HepG2 (cell line): ENCODE measurements around the gene MPI. TPM values are rescaled to one million over a fixed set of nuclear protein-coding genes. Genes with fewer than 3 reads are reported as not detected.

ENCODE experiments used
- AGO1 ChIP-seq: fragments of 200-400 bp; formaldehyde crosslinking; IDR thresholded peaks from 2 replicates; pipeline ENCODE4 v1.6.1; 2017; ENCODE audit warnings: mild to moderate bottlenecking, low read depth, low read length, moderate library complexity; ENCODE audit not compliant: poor library complexity, severe bottlenecking
- AKAP8 ChIP-seq: sonication (generic); formaldehyde crosslinking; IDR thresholded peaks from 2 replicates; pipeline ENCODE4 v1.5.1; 2020; ENCODE audit warnings: mild to moderate bottlenecking, missing genetic modification reagents
- CAMTA2 ChIP-seq: sonication (generic); formaldehyde crosslinking; IDR thresholded peaks from 2 replicates; pipeline ENCODE4 v1.4.0; 2020; ENCODE audit warnings: mild to moderate bottlenecking, missing genetic modification reagents, borderline replicate concordance
- CBFB ChIP-seq: sonication (generic); formaldehyde crosslinking; IDR thresholded peaks from 2 replicates; pipeline ENCODE4 v1.4.0; 2020; ENCODE audit warnings: missing genetic modification reagents
- GATAD1 ChIP-seq: IDR thresholded peaks from 2 replicates; pipeline ENCODE4 v1.6.1; 2016; ENCODE audit warnings: missing genetic modification reagents, missing compliant biosample characterization
- KMT2A ChIP-seq: sonication (generic); formaldehyde crosslinking; IDR thresholded peaks from 2 replicates; pipeline ENCODE4 v1.4.0; 2020; ENCODE audit warnings: missing genetic modification reagents
- MED8 ChIP-seq: sonication (generic); formaldehyde crosslinking; IDR thresholded peaks from 2 replicates; pipeline ENCODE4 v1.8.1; 2023; ENCODE audit warnings: mild to moderate bottlenecking, missing genetic modification reagents; ENCODE audit not compliant: insufficient replicate concordance
- ZFX ChIP-seq: sonication (generic); formaldehyde crosslinking; IDR thresholded peaks from 2 replicates; pipeline ENCODE4 v1.4.0; 2020; ENCODE audit warnings: mild to moderate bottlenecking, low read depth, missing genetic modification reagents, moderate library complexity
- ZNF556 ChIP-seq: sonication (generic); formaldehyde crosslinking; IDR thresholded peaks from 2 replicates; pipeline ENCODE4 v1.4.0; 2020; ENCODE audit warnings: mild to moderate bottlenecking, missing genetic modification reagents, borderline replicate concordance
- ZNF788 ChIP-seq: sonication (generic); formaldehyde crosslinking; IDR thresholded peaks from 2 replicates; pipeline ENCODE4 v1.5.0; 2020; ENCODE audit warnings: mild to moderate bottlenecking, missing genetic modification reagents, borderline replicate concordance
- ZSCAN20 ChIP-seq: sonication (generic); formaldehyde crosslinking; IDR thresholded peaks from 2 replicates; pipeline ENCODE4 v1.4.0; 2020; ENCODE audit warnings: missing genetic modification reagents, mild to moderate bottlenecking, borderline replicate concordance
- ZSCAN21 ChIP-seq: sonication (generic); formaldehyde crosslinking; IDR thresholded peaks from 2 replicates; pipeline ENCODE4 v1.8.0; 2022; ENCODE audit warnings: mild to moderate bottlenecking, missing genetic modification reagents, moderate library complexity, borderline replicate concordance
- polyA plus RNA-seq, 8 experiments: library from polyadenylated mRNA; depleted of rRNA in 3 of 8; stranded (reverse) in 7 of 8; unstranded in 1 of 8; fragments of >200 nt; fragmentation: Illumina TruSeq in 4 of 8; extraction: Trizol in 4 of 8; gene quantifications; 2 replicates each; pipeline versions ENCODE4 v1.2.1 to v1.2.3, GENCODE V29; 2011 to 2016; ENCODE audit warnings: low read depth in 4 of 8, missing spikeins in 1 of 8, mixed read lengths in 1 of 8; ENCODE audit not compliant: insufficient read depth in 1 of 8
- total RNA-seq, 5 experiments: library from RNA; depleted of rRNA; stranded (reverse); fragments of >200 nt; fragmentation: Illumina TruSeq; extraction: Trizol; gene quantifications; 2 replicates each; pipeline ENCODE4 v1.2.3, GENCODE V29; 2016; ENCODE audit warnings: low read depth in 1 of 5
- TF ChIP-seq, protein P1 (sequence below): sonication (generic); formaldehyde crosslinking; IDR thresholded peaks from 2 replicates; pipeline ENCODE4 v1.9.0; 2021; ENCODE audit warnings: missing genetic modification reagents, borderline replicate concordance
- TF ChIP-seq, protein P2 (sequence below): sonication (generic); formaldehyde crosslinking; conservative IDR thresholded peaks from 2 replicates; pipeline ENCODE4 v1.8.0; 2022; ENCODE audit warnings: mild to moderate bottlenecking, moderate library complexity, missing genetic modification reagents
- TF ChIP-seq, protein P3 (sequence below): sonication (generic); IDR thresholded peaks from 2 replicates; pipeline ENCODE4 v1.6.1; 2016; ENCODE audit warnings: low read depth, borderline replicate concordance
- TF ChIP-seq, protein P4 (sequence below): sonication (generic); formaldehyde crosslinking; IDR thresholded peaks from 2 replicates; pipeline ENCODE4 v1.5.1; 2020; ENCODE audit warnings: mild to moderate bottlenecking, missing genetic modification reagents
- TF ChIP-seq, protein P5 (sequence below): sonication (generic); formaldehyde crosslinking; IDR thresholded peaks from 2 replicates; pipeline ENCODE4 v1.8.0; 2022; ENCODE audit warnings: mild to moderate bottlenecking, missing genetic modification reagents

MPI gene
- total and polyA plus RNA-seq, 2 of the 13 experiments (the other 11 are each of a cell fraction or from before 2014, with no cell fraction given), result 36.9 to 63.5 TPM

- TF ChIP-seq, protein P1, sequence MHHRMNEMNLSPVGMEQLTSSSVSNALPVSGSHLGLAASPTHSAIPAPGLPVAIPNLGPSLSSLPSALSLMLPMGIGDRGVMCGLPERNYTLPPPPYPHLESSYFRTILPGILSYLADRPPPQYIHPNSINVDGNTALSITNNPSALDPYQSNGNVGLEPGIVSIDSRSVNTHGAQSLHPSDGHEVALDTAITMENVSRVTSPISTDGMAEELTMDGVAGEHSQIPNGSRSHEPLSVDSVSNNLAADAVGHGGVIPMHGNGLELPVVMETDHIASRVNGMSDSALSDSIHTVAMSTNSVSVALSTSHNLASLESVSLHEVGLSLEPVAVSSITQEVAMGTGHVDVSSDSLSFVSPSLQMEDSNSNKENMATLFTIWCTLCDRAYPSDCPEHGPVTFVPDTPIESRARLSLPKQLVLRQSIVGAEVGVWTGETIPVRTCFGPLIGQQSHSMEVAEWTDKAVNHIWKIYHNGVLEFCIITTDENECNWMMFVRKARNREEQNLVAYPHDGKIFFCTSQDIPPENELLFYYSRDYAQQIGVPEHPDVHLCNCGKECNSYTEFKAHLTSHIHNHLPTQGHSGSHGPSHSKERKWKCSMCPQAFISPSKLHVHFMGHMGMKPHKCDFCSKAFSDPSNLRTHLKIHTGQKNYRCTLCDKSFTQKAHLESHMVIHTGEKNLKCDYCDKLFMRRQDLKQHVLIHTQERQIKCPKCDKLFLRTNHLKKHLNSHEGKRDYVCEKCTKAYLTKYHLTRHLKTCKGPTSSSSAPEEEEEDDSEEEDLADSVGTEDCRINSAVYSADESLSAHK, result no peak
- TF ChIP-seq KMT2A (0 out of 2 replicates have a peak, but pooled peaks have one; percentile 28), CBFB (CRISPR knock-in tag) (peak; percentile 21; the same call in 1 of the 2 replicates), CAMTA2 (CRISPR knock-in tag) (peak; percentile 74; the same call in 1 of the 2 replicates), ZNF788 (CRISPR knock-in tag) (peak; percentile 67), ZSCAN20 (CRISPR knock-in tag) (0 out of 2 replicates have a peak, but pooled peaks have one; percentile 56), GATAD1 (CRISPR knock-in tag) (peak; percentile 16; the same call in 1 of the 2 replicates), AGO1 (peak; percentile 69), ZFX (peak; percentile 67), MED8 (CRISPR knock-in tag) (no peak), ZSCAN21 (CRISPR knock-in tag) (peak; percentile 34; the same call in 1 of the 2 replicates), ZNF556 (CRISPR knock-in tag) (peak; percentile 28; the same call in 1 of the 2 replicates), AKAP8 (peak; percentile 94)
- TF ChIP-seq, protein P2, sequence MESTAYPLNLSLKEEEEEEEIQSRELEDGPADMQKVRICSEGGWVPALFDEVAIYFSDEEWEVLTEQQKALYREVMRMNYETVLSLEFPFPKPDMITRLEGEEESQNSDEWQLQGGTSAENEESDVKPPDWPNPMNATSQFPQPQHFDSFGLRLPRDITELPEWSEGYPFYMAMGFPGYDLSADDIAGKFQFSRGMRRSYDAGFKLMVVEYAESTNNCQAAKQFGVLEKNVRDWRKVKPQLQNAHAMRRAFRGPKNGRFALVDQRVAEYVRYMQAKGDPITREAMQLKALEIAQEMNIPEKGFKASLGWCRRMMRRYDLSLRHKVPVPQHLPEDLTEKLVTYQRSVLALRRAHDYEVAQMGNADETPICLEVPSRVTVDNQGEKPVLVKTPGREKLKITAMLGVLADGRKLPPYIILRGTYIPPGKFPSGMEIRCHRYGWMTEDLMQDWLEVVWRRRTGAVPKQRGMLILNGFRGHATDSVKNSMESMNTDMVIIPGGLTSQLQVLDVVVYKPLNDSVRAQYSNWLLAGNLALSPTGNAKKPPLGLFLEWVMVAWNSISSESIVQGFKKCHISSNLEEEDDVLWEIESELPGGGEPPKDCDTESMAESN (CRISPR knock-in tag), result 0 out of 2 replicates have a peak, but pooled peaks have one; percentile 74
- TF ChIP-seq, protein P3, sequence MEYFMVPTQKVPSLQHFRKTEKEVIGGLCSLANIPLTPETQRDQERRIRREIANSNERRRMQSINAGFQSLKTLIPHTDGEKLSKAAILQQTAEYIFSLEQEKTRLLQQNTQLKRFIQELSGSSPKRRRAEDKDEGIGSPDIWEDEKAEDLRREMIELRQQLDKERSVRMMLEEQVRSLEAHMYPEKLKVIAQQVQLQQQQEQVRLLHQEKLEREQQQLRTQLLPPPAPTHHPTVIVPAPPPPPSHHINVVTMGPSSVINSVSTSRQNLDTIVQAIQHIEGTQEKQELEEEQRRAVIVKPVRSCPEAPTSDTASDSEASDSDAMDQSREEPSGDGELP, result peak; percentile 39; the same call in 1 of the 2 replicates
- TF ChIP-seq, protein P4, sequence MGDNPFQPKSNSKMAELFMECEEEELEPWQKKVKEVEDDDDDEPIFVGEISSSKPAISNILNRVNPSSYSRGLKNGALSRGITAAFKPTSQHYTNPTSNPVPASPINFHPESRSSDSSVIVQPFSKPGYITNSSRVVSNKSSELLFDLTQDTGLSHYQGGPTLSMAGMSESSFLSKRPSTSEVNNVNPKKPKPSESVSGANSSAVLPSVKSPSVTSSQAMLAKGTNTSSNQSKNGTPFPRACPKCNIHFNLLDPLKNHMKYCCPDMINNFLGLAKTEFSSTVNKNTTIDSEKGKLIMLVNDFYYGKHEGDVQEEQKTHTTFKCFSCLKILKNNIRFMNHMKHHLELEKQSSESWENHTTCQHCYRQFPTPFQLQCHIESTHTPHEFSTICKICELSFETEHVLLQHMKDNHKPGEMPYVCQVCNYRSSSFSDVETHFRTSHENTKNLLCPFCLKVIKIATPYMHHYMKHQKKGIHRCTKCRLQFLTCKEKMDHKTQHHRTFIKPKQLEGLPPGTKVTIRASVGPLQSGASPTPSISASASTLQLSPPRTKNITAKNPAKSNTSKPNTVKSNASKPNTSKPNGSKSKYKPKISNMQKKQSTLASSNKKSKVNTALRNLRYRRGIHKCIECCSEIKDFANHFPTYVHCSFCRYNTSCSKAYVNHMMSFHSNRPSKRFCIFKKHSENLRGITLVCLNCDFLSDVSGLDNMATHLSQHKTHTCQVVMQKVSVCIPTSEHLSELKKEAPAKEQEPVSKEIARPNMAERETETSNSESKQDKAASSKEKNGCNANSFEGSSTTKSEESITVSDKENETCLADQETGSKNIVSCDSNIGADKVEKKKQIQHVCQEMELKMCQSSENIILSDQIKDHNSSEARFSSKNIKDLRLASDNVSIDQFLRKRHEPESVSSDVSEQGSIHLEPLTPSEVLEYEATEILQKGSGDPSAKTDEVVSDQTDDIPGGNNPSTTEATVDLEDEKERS (CRISPR knock-in tag), result no peak
- TF ChIP-seq, protein P5, sequence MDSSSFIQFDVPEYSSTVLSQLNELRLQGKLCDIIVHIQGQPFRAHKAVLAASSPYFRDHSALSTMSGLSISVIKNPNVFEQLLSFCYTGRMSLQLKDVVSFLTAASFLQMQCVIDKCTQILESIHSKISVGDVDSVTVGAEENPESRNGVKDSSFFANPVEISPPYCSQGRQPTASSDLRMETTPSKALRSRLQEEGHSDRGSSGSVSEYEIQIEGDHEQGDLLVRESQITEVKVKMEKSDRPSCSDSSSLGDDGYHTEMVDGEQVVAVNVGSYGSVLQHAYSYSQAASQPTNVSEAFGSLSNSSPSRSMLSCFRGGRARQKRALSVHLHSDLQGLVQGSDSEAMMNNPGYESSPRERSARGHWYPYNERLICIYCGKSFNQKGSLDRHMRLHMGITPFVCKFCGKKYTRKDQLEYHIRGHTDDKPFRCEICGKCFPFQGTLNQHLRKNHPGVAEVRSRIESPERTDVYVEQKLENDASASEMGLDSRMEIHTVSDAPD (CRISPR knock-in tag), result 0 out of 2 replicates have a peak, but pooled peaks have one; percentile 38
Observed at GRCh38 chr15:74842581-74843444, 47.0 kb upstream of the MPI start, which contains the start of gene ULK3 (continued).
